Ascending aorta (tissue), 2 donors: ENCODE measurements around the gene TMSB10. TPM values are rescaled to one million over a fixed set of nuclear protein-coding genes. Genes with fewer than 3 reads are reported as not detected.

Source experiments
- DNase-seq, 2 donors: peaks; one replicate each; pipeline ENCODE4 v3.0.0-alpha.2; 2019; ENCODE audit warnings: low spot score in 2 of 2
- H3K27ac ChIP-seq, 2 donors: fragments of 200-600 bp; sonication (generic); one replicate each; pipeline ENCODE4 v1.5.1; 2016 to 2017; ENCODE audit warnings: mild to moderate bottlenecking in 1 of 2
- H3K27me3 ChIP-seq: fragments of 200-600 bp; sonication (generic); one replicate; pipeline ENCODE4 v1.5.1; 2017
- H3K36me3 ChIP-seq, 2 donors: fragments of 200-600 bp; sonication (generic); one replicate each; pipeline ENCODE4 v1.5.1; 2016
- H3K4me1 ChIP-seq, 2 donors: fragments of 200-600 bp; sonication (generic); one replicate each; pipeline ENCODE4 v1.5.1; 2016 to 2017; ENCODE audit warnings: mild to moderate bottlenecking in 1 of 2
- H3K4me3 ChIP-seq, 2 donors: fragments of 200-600 bp; sonication (generic); one replicate each; pipeline ENCODE4 v1.5.1; 2016 to 2017; ENCODE audit warnings: mild to moderate bottlenecking in 1 of 2
- H3K9me3 ChIP-seq, 2 donors: fragments of 200-600 bp; sonication (generic); one replicate each; pipeline ENCODE4 v1.5.1; 2016
- CTCF ChIP-seq, 3 experiments: fragments of 200-600 bp in 2 of 3; fragments of 450-650 bp in 1 of 3; sonication (generic) in 2 of 3; IDR thresholded peaks; one replicate each; pipeline ENCODE4 v1.5.1; 2016 to 2019; ENCODE audit warnings: antibody characterized with exemption in 3 of 3, mild to moderate bottlenecking in 1 of 3, moderate library complexity in 1 of 3
- intact Hi-C: fragments of 100-400 bp; cut with DNase I; formaldehyde crosslinking; loops from one replicate; pipeline ENCODE4 v1.15.1; 2023
- total RNA-seq: library from RNA; depleted of rRNA; stranded (reverse); fragments of >200 nt; gene quantifications from one replicate; pipeline ENCODE4 v1.1.0, GENCODE V29; 2016

The TMSB10 gene
- total RNA-seq: 5,452 TPM

- Histone ChIP-seq H3K27ac (peak within 1 kb of the TSS; percentile 90 to 94), H3K9me3 (no peaks in the 10 kb centered on the region), H3K27me3 (no peaks in the 10 kb centered on the region), H3K36me3 (no peaks in the 10 kb centered on the region), H3K4me3 (peak within 1 kb of the TSS; percentile 85 to 98), H3K4me1 (peaks cover 0 to 7% of the 10 kb centered on the region in 2 donors)
- intact Hi-C loops: loop anchor here (1.0 to 5.0 kb wide), 2 partner anchors 20 to 67 kb away; partner anchors contain the start of gene KCMF1
- TF ChIP-seq CTCF (IDR thresholded peaks at IDR 0.05): peak in 1 of 3 experiments; percentile 5
- DNase-seq: peak in 1 of 2 donors; percentile 92
These were observed at the start of gene TMSB10 for GRCh38 chr2:84905181-84906107. Gene TMSB10 (plus strand): TSS chr2:84905656.

GRCh38 chr2:84855731-84856130 is 49.7 kb upstream of the TMSB10 start:
- H3K4me3 ChIP-seq: no peak overlapping the region
- DNase-seq: no peak
- H3K4me1 ChIP-seq: no peaks in the 10 kb centered on the region
- H3K36me3 ChIP-seq: no peaks in the 10 kb centered on the region
- TF ChIP-seq CTCF (IDR thresholded peaks at IDR 0.05): no peak
- H3K9me3 ChIP-seq: no peaks in the 10 kb centered on the region
- H3K27me3 ChIP-seq: no peaks in the 10 kb centered on the region
- intact Hi-C loops: no loop called here
- H3K27ac ChIP-seq: no peak overlapping the region

- H3K4me1 ChIP-seq: no peaks in the 10 kb centered on the region
- H3K27me3 ChIP-seq: no peaks in the 10 kb centered on the region
- no peak overlapping the region for H3K4me3 ChIP-seq
- no peak overlapping the region for H3K27ac ChIP-seq
- TF ChIP-seq CTCF (IDR thresholded peaks at IDR 0.05): no peak
- intact Hi-C loops: no loop called here
- DNase-seq: peak in 1 of 2 donors; percentile 41
- no peaks in the 10 kb centered on the region for H3K36me3 ChIP-seq
- no peaks in the 10 kb centered on the region for H3K9me3 ChIP-seq
These were observed 48.7 kb upstream of the TMSB10 start for GRCh38 chr2:84856787-84857186.

GRCh38 chr2:84857566-84857965 is 47.9 kb upstream of the TMSB10 start:
- TF ChIP-seq CTCF (IDR thresholded peaks at IDR 0.05): no peak
- no peak overlapping the region for H3K27ac ChIP-seq
- no peak overlapping the region for H3K4me3 ChIP-seq
- H3K9me3 ChIP-seq: no peaks in the 10 kb centered on the region
- no peaks in the 10 kb centered on the region for H3K36me3 ChIP-seq
- no peaks in the 10 kb centered on the region for H3K4me1 ChIP-seq
- DNase-seq: peak in 1 of 2 donors; percentile 15
- no peaks in the 10 kb centered on the region for H3K27me3 ChIP-seq
- intact Hi-C loops: no loop called here

GRCh38 chr2:84858123-84858522 is 47.3 kb upstream of the TMSB10 start:
- TF ChIP-seq CTCF (IDR thresholded peaks at IDR 0.05): no peak
- Histone ChIP-seq H3K36me3 (no peaks in the 10 kb centered on the region), H3K27me3 (no peaks in the 10 kb centered on the region), H3K4me1 (no peaks in the 10 kb centered on the region), H3K27ac (no peak overlapping the region), H3K9me3 (no peaks in the 10 kb centered on the region), H3K4me3 (no peak overlapping the region)
- intact Hi-C loops: no loop called here
- DNase-seq: no peak
